Naive thymus-derived CD8-positive, alpha-beta T cell (primary cell): ENCODE results near the gene EGLN1. TPM values are rescaled to one million over a fixed set of nuclear protein-coding genes. Genes with fewer than 3 reads are reported as not detected.
"Not testable (repeated sequence)": the region's sequence is repeated elsewhere in the genome, so short reads cannot be mapped to it uniquely, and the experiment has no call there.

Experiments
- ATAC-seq, 2 donors: fragments of 150-1000 bp; cut with Tn5 transposase in 1 of 2; sonication (Bioruptor Pico), chemical (Tn5 transposase) in 1 of 2; 1 replicate in 1 of 2; 2 replicates in 1 of 2; pipeline ENCODE4 v1.10.0; 2021; ENCODE audit warnings: mild to moderate bottlenecking in 2 of 2, moderate library complexity in 2 of 2
- POLR2A ChIA-PET: fragments of 350-600 bp; sonication (Branson Sonifier 250); formaldehyde crosslinking; loops from one replicate; lab custom pipeline; 2021; ENCODE audit warnings: antibody characterized with exemption; lab: Charles Lee
- DNase-seq, 10 donors: peaks; one replicate each; pipeline versions ENCODE4 v3.0.0 to v3.0.0-alpha.2; 2020 to 2022
- H3K27ac Mint-ChIP-seq, 10 donors: one replicate each; pipeline ENCODE4 v1.8.0; 2020 to 2022; ENCODE audit warnings: mild to moderate bottlenecking in 10 of 10, mixed read lengths in 10 of 10, moderate library complexity in 4 of 10, inconsistent platforms in 1 of 10
- H3K27me3 Mint-ChIP-seq, 5 donors: one replicate each; pipeline ENCODE4 v1.8.0; 2021 to 2022; ENCODE audit warnings: mixed read lengths in 5 of 5
- H3K36me3 Mint-ChIP-seq, 3 donors: one replicate each; pipeline ENCODE4 v1.8.0; 2020 to 2022; ENCODE audit warnings: mixed read lengths in 3 of 3, mild to moderate bottlenecking in 2 of 3, inconsistent platforms in 1 of 3
- H3K4me1 Mint-ChIP-seq, 4 donors: one replicate each; pipeline ENCODE4 v1.8.0; 2021 to 2022; ENCODE audit warnings: mixed read lengths in 4 of 4
- H3K4me3 Mint-ChIP-seq, 10 donors: one replicate each; pipeline ENCODE4 v1.8.0; 2020 to 2022; ENCODE audit warnings: mild to moderate bottlenecking in 10 of 10, mixed read lengths in 10 of 10, moderate library complexity in 6 of 10, inconsistent platforms in 1 of 10
- H3K9me3 Mint-ChIP-seq, 9 donors: one replicate each; pipeline ENCODE4 v1.8.0; 2020 to 2022; ENCODE audit warnings: mixed read lengths in 9 of 9, mild to moderate bottlenecking in 3 of 9, inconsistent platforms in 1 of 9, moderate library complexity in 1 of 9
- polyA plus RNA-seq, 3 donors: library from polyadenylated mRNA; unstranded; fragments of 300-500 nt; fragmentation: Illumina TruSeq; gene quantifications; one replicate each; pipeline ENCODE4 v1.2.3, GENCODE V29; 2021
- total RNA-seq, 8 experiments: library from RNA in 2 of 8; stranded (reverse) in 2 of 8; gene quantifications; one replicate each; pipeline ENCODE4 v1.2.3 and lab custom pipeline; 2021 to 2026

EGLN1 gene
- 10 to 100 TPM; 32.1 to 32.7 TPM for total RNA-seq
- polyA plus RNA-seq, result 10 to 100 TPM; 17.8 to 27.3 (median 22.8) TPM
- total RNA-seq (lab: John Stamatoyannopoulos, UW), result 4.9 to 13.5 (median 9.5) reads per million in 6 experiments

DNA sequence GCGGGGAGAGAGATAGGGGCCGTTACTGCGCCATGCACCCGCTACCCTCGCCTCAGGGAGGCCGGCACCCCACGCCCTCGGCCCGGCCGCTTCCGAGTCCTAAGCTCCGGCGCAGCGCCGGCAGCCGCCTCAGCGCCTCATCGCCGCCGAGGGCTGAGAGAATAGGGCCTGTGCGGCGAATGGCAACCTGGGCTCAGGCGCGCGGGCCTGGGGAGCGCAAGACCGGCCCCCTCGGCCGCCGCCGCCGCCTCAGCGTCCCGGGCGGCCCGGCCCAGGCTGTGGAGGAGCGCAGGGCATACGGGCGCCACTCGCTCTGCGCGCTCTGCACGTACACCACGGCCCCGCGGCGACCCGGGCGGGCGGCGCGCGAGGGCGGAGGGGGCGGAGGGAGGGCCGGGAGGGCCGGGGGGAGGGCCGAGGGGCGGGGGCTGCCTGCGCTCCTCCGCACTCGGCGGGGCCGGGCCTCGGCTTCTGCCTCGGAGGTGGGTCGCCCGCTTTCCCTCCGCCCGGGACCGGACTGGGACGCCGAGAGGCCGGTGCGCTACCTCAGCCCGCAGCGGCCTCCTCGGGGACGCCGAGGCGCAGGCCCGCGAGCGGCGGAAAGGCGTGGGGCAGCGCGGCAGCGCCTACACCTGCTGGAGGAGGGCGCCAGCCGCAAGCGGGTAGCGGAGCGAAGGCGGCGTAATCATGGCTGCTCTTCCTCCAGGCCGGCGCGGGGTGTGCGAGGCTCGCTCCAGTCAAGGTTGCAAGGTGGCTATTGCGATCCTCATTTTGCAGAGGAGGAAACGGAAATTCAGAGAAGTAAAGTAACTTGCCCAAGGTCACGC is at the start of gene EGLN1:
Gene EGLN1 (minus strand): TSS at position 317 of the 827 bp plus-strand sequence. CDS start 399 bp downstream, outside the sequence.
- Mint-ChIP-seq H3K4me3 (peak within 1 kb of the TSS; percentile 80 to 97 (median 95)), H3K4me1 (peaks cover 30 to 49% (median 45%) of the 10 kb centered on the region in 4 donors), H3K27me3 (no peaks in the 10 kb centered on the region), H3K36me3 (peaks cover 0 to 18% (median 0%) of the 10 kb centered on the region in 3 donors), H3K27ac (peak within 1 kb of the TSS; percentile 64 to 97 (median 92)), H3K9me3 (no peaks in the 10 kb centered on the region)
- POLR2A ChIA-PET, result interaction anchor here (0.9 to 3.0 kb wide), 5 partner anchors 10 to 106 kb away, joined by 3 to 37 read pairs (median 5); partner anchors contain the start of genes EXOC8, SPRTN and TSNAX
- DNase-seq (peak; percentile 74 to 87 (median 82)), ATAC-seq (peak; percentile 82 to 86)

DNA sequence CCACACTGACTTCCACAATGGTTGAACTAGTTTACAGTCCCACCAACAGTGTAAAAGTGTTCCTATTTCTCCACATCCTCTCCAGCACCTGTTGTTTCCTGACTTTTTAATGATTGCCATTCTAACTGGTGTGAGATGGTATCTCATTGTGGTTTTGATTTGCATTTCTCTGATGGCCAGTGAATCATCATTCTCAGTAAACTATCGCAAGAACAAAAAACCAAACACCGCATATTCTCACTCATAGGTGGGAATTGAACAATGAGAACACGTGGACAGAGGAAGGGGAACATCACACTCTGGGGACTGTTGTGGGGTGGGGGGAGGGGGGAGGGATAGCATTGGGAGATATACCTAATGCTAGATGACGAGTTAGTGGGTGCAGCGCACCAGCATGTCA is 49.4 kb upstream of the EGLN1 start:
- H3K36me3 Mint-ChIP-seq, POLR2A ChIA-PET, H3K4me1 Mint-ChIP-seq, ATAC-seq, H3K27ac Mint-ChIP-seq, H3K9me3 Mint-ChIP-seq, DNase-seq, H3K4me3 Mint-ChIP-seq: not testable (repeated sequence)
- H3K27me3 Mint-ChIP-seq, result peaks cover 12 to 41% (median 32%) of the 10 kb centered on the region in 5 donors

DNA sequence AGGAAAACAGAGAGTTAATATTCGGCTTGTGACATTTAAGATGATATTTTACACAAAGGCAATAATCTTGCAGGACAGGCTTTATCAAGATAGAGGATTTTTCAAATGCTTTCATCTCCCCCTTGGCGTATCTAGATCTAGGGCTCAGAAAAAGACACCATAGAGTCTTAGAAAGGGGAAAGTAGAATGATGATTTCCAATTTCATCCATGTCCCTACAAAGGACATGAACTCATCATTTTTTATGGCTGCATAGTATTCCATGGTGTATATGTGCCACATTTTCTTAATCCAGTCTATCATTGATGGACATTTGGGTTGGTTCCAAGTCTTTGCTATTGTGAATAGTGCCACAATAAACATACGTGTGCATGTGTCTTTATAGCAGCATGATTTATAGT is 48.9 kb upstream of the EGLN1 start:
- ATAC-seq, H3K4me1 Mint-ChIP-seq, POLR2A ChIA-PET, H3K27ac Mint-ChIP-seq, H3K4me3 Mint-ChIP-seq, DNase-seq: not testable (repeated sequence)
- peaks cover 0 to 11% (median 4%) of the 10 kb centered on the region in 3 donors for H3K36me3 Mint-ChIP-seq
- peaks cover 0 to 12% (median 8%) of the 10 kb centered on the region in 9 donors for H3K9me3 Mint-ChIP-seq
- peaks cover 15 to 45% (median 27%) of the 10 kb centered on the region in 5 donors for H3K27me3 Mint-ChIP-seq

DNA sequence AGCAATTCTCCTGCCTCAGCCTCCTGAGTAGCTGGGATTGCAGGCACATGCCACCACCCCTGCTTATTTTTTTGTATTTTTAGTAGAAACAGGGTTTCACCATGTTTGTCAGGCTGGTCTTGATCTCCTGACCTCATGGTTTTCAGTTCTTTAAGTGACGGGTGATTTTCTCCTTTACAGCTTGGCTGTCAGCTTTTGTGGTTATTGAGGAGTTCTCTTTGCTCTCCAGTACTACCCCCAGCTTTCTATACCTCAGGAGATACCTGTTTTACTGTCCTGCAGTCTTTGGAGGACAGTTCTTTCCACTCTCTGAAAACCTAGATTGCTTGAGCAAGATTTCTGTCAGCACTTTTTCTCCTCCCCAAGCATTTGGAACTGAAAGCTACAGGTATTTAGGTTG is 45.9 kb upstream of the EGLN1 start:
- peaks cover 0 to 31% (median 6%) of the 10 kb centered on the region in 3 donors for H3K36me3 Mint-ChIP-seq
- H3K9me3 Mint-ChIP-seq, result peaks cover 13 to 39% (median 19%) of the 10 kb centered on the region in 9 donors
- H3K4me3 Mint-ChIP-seq, result no peak overlapping the region
- POLR2A ChIA-PET, result no interaction called here
- H3K27ac Mint-ChIP-seq, result no peak overlapping the region
- no peak for DNase-seq
- H3K27me3 Mint-ChIP-seq, result peaks cover 24 to 56% (median 37%) of the 10 kb centered on the region in 5 donors
- ATAC-seq, result no peak
- H3K4me1 Mint-ChIP-seq, result no peaks in the 10 kb centered on the region

DNA sequence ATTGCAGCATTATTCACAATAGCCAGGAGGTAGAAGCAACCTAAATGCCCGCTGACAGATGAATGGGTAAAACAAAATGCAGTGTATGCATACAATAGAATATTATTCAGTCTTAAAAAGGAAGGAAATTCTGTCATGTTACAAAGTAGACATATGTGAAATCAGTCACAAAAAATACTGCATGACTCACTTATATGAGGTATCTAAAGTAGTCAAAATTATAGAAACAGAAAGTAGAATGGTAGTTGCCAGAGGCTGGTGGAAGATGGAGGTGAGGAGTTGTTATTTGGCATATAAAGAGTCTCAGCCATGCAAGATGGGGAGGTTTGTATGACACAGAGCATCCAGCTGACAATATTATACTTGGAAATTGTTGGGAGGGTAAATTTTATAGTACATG is 43.0 kb upstream of the EGLN1 start:
- Mint-ChIP-seq H3K36me3 (peaks cover 0 to 36% (median 6%) of the 10 kb centered on the region in 3 donors), H3K4me3 (no peak overlapping the region), H3K9me3 (peaks cover 13 to 39% (median 16%) of the 10 kb centered on the region in 9 donors), H3K27ac (no peak overlapping the region), H3K27me3 (peaks cover 40 to 74% (median 48%) of the 10 kb centered on the region in 5 donors), H3K4me1 (peaks cover 4 to 9% (median 7%) of the 10 kb centered on the region in 4 donors)
- POLR2A ChIA-PET, result no interaction called here
- ATAC-seq, result no peak
- DNase-seq, result no peak

DNA sequence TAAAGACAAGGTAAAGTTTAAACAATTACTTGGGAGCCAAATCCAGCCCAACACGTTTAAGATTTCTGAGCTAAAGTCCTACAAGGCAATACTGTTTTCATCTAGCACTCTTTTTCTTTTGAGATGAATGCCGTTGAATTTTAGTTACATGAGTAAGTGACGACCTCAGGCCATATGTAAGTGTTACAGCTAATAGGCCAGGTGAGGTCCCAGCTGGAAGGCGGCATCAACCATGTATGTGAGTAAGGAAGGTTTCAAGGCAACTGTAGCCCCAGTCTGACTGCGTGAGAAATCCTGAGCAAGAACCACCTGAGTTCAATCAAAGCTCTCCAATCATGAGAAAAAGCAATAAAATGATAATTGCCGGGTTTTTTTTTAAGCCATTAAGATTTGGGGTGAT is 41.5 kb upstream of the EGLN1 start:
- H3K4me3 Mint-ChIP-seq, result no peak overlapping the region
- POLR2A ChIA-PET, result interaction anchor here (0.6 kb wide), 1 partner anchor 67 kb away, joined by 5 read pairs; no protein-coding TSS in a partner anchor
- peaks cover 0 to 36% (median 6%) of the 10 kb centered on the region in 3 donors for H3K36me3 Mint-ChIP-seq
- peaks cover 6 to 12% (median 11%) of the 10 kb centered on the region in 4 donors for H3K4me1 Mint-ChIP-seq
- no peak for DNase-seq
- no peak for ATAC-seq
- peaks cover 39 to 81% (median 52%) of the 10 kb centered on the region in 5 donors for H3K27me3 Mint-ChIP-seq
- H3K9me3 Mint-ChIP-seq, result peaks cover 13 to 39% (median 16%) of the 10 kb centered on the region in 9 donors
- no peak overlapping the region for H3K27ac Mint-ChIP-seq

DNA sequence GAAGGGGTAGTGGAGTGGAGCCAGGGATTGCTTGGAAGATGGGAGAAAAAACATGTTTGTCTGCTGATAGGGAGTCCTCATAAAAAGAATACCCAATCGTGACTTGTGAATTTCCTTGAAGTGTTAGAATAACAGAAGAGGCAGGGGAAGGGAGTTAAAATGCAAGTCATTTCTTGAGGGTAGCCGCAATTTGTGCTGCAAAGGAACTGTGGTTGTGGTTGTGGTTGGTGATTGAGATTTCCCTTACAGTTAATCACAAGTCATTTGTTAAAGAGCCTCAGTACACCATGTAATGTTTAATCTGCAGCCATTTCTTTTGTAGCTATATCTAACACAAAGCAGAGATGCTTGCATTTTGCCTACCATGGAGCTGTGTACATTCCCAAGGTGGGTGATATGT is 38.5 kb upstream of the EGLN1 start:
- POLR2A ChIA-PET, result interaction anchor here (0.5 kb wide), 1 partner anchor 67 kb away, joined by 4 read pairs; no protein-coding TSS in a partner anchor
- H3K9me3 Mint-ChIP-seq, result peaks cover 13 to 41% (median 18%) of the 10 kb centered on the region in 9 donors
- H3K36me3 Mint-ChIP-seq, result peaks cover 3 to 27% (median 3%) of the 10 kb centered on the region in 3 donors
- DNase-seq (peak in 8 of 10 donors; percentile 22 to 78 (median 59)), ATAC-seq (peak; percentile 88 to 94)
- H3K4me1 Mint-ChIP-seq, result peaks cover 6 to 12% (median 11%) of the 10 kb centered on the region in 4 donors
- H3K27ac Mint-ChIP-seq, result peak overlapping the region in 3 of 10 donors; percentile 0 to 51 (median 42)
- peaks cover 46 to 77% (median 64%) of the 10 kb centered on the region in 5 donors for H3K27me3 Mint-ChIP-seq
- peak overlapping the region in 4 of 10 donors; percentile 0 to 48 (median 2) for H3K4me3 Mint-ChIP-seq

DNA sequence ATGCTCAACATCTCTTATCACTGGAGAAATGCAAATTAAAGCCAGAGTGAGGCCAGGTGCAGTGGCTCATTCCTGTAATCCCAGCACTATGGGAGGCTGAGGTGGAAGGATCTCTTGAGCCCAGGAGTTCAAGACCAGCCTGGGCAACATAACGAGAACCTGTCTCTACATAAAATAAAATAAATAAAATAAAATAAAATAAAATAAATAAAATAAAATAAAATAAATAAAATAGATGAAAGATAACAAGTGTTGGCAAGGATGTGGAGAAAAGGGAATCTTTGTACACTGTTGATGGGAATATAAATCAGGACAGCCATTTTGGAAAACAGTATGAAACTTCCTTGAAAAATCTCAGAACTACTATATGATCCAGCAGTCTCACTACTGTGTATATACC is 37.4 kb upstream of the EGLN1 start:
- H3K27ac Mint-ChIP-seq, H3K4me3 Mint-ChIP-seq, POLR2A ChIA-PET, ATAC-seq, DNase-seq: not testable (repeated sequence)
- Mint-ChIP-seq H3K27me3 (peaks cover 50 to 77% (median 67%) of the 10 kb centered on the region in 5 donors), H3K36me3 (peaks cover 3 to 20% (median 3%) of the 10 kb centered on the region in 3 donors), H3K4me1 (peaks cover 6 to 12% (median 11%) of the 10 kb centered on the region in 4 donors), H3K9me3 (peaks cover 7 to 35% (median 15%) of the 10 kb centered on the region in 9 donors)

DNA sequence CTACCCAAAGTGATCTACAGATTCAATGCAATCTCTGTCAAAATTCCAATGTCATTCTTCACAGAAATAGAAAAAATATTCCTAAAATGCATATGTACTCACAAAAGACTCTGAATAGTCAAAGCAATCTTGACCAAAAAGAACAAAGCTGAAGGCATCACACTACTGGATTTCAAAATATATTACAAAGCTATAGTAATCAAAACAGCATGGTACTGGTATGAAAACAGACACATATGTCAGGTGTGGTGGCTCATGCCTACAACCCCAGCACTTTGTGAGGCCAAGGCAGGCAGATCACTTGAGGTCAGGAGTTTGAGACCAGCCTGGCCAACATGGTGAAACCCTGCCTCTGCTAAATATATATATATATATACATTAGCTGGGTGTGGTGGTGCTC is 35.9 kb upstream of the EGLN1 start:
- Mint-ChIP-seq H3K27me3 (peaks cover 41 to 69% (median 59%) of the 10 kb centered on the region in 5 donors), H3K9me3 (peaks cover 0 to 29% (median 9%) of the 10 kb centered on the region in 9 donors), H3K4me1 (peaks cover 6 to 12% (median 11%) of the 10 kb centered on the region in 4 donors), H3K36me3 (peaks cover 0 to 14% (median 3%) of the 10 kb centered on the region in 3 donors), H3K27ac (peak overlapping the region in 1 of 10 donors; percentile 45)
- ATAC-seq, DNase-seq, H3K4me3 Mint-ChIP-seq: not testable (repeated sequence)
- POLR2A ChIA-PET, result interaction anchor here (0.6 kb wide), 1 partner anchor 66 kb away, joined by 4 read pairs; no protein-coding TSS in a partner anchor

DNA sequence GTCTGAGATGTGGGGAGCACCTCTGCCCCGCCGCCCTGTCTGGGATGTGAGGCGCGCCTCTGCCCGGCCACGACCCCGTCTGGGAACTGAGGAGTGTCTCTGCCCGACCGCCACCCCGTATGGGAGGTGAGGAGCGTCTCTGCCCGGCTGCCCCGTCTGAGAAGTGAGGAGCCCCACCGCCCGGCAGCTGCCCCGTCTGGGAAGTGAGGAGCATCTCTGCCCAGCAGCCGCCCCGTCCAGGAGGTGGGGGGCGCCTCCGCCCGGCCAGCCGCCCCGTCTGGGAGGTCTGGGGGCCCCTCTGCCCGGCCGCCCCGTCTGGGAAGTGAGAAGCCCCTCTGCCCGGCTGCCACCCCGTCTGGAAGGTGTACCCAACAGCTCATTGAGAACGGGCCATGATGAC is 32.0 kb upstream of the EGLN1 start:
- H3K4me3 Mint-ChIP-seq, H3K4me1 Mint-ChIP-seq, DNase-seq, ATAC-seq, H3K27ac Mint-ChIP-seq, POLR2A ChIA-PET: not testable (repeated sequence)
- H3K36me3 Mint-ChIP-seq, result peaks cover 2 to 20% (median 5%) of the 10 kb centered on the region in 3 donors
- H3K27me3 Mint-ChIP-seq, result peaks cover 41 to 85% (median 61%) of the 10 kb centered on the region in 5 donors
- H3K9me3 Mint-ChIP-seq, result peaks cover 0 to 46% (median 11%) of the 10 kb centered on the region in 9 donors

DNA sequence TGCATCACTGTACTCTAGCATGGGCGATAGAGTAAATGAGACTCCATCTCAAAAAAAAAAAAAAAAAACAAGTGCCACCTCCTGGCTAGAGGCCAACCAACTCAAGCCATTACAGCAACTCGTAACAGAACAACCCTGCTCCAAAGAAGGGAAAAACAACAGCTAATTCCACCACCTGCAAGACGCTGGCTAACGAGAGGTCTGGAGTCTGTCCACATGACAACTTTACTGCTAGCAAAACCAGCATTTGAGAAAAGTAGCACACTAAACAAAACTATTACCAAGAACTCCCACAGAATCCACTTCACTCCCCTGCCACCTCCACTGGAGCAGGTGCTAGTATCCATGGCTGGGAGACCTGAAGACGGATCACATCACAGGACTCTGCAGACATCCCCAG is 24.1 kb upstream of the EGLN1 start:
- DNase-seq (no peak), ATAC-seq (no peak)
- Mint-ChIP-seq H3K36me3 (peaks cover 0 to 31% (median 10%) of the 10 kb centered on the region in 3 donors), H3K9me3 (peaks cover 5 to 34% (median 13%) of the 10 kb centered on the region in 9 donors), H3K4me3 (no peak overlapping the region), H3K4me1 (no peaks in the 10 kb centered on the region), H3K27me3 (peaks cover 40 to 83% (median 64%) of the 10 kb centered on the region in 5 donors), H3K27ac (no peak overlapping the region)
- POLR2A ChIA-PET, result no interaction called here

DNA sequence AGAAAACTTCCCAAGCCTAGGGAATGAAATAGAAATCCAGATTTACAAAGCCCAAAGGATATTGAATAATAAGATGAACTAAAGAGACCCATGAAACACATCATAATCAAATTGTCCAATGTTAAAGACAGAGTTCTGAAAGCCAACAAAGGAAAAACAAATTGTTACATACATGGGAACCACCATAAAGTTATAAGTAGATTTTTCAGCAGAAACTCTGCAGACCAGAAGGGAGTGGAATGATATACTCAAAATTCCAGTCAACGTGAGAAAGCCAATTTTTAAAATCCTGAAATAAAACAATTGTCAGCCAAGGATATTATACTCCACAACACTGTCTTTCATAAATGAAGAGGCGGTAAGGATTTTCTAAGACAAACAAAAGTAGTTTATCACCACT is 22.0 kb upstream of the EGLN1 start:
- peaks cover 0 to 2% (median 0%) of the 10 kb centered on the region in 4 donors for H3K4me1 Mint-ChIP-seq
- no peak overlapping the region for H3K4me3 Mint-ChIP-seq
- peaks cover 34 to 72% (median 50%) of the 10 kb centered on the region in 5 donors for H3K27me3 Mint-ChIP-seq
- no peak for DNase-seq
- H3K27ac Mint-ChIP-seq, result no peak overlapping the region
- no peak for ATAC-seq
- POLR2A ChIA-PET, result no interaction called here
- H3K36me3 Mint-ChIP-seq, result peaks cover 0 to 27% (median 8%) of the 10 kb centered on the region in 3 donors
- peaks cover 5 to 30% (median 13%) of the 10 kb centered on the region in 9 donors for H3K9me3 Mint-ChIP-seq
